Measurements from ENCODE around the gene KCNK15. TPM values are rescaled to one million over a fixed set of nuclear protein-coding genes. Genes with fewer than 3 reads are reported as not detected.

KCNK15 gene
- total and polyA plus RNA-seq, 3 experiments from 2014 or later = 0.09 to 0.15 TPM; not detected in 1

DNA sequence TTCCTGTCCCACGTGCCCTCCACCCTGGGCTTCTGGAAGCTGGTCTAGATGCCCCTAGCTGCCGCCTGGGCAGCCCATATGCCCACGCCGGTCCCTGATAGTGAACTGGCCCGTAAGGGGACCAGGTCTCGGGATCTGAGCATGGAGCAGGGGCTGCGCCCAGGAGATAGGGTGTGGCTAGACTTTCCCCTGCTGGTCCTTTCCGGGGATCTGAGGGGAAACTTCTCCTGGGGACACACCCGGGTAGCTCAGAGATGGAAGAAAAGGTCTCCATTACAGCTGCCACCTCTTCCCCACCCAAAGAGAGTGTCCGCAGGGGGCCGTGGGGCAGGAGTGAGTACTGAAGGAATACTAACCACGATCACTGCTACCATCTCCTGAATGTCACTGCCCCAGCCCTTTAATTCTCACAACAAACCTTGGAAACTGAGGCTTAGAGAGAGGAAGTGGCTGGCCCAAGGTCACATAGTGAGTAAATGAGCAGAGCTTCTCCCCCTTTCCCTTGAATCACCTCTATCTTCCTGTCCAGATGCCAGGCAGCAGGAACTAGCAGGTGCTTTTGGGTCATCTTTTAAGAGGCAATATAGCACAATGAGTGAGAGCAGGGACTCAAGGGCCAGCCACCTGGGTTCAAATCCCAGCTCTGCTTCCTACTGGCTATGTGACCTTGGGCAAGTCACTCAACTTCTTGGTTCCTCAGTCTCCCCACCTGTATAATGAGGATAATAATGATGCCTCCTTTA lies 42.3 kb upstream of the KCNK15 start:
- CTCF ChIA-PET = interaction anchor here (1.1 to 1.5 kb wide), 2 partner anchors 18 to 20 kb away, joined by 3 to 5 read pairs; no protein-coding TSS in a partner anchor
- Mint-ChIP-seq H3K4me1 (no peaks in the 10 kb centered on the region), H3K9me3 (no peaks in the 10 kb centered on the region), H3K27ac (no peak overlapping the region), H3K27me3 (peaks cover 4 to 13% of the 10 kb centered on the region in 2 donors), H3K4me3 (no peak overlapping the region), H3K36me3 (no peaks in the 10 kb centered on the region)
- no peak overlapping the region for H3K4me3 ChIP-seq (ENCODE audit: low read length)
- no peaks in the 10 kb centered on the region for H3K4me1 ChIP-seq (ENCODE audit: insufficient read depth, low read length)
- POLR2A ChIA-PET = no interaction called here
- DNase-seq = no peak
- H3K27me3 ChIP-seq (ENCODE audit: insufficient read depth, low read length, poor library complexity, severe bottlenecking) = no peaks in the 10 kb centered on the region
- H3K27ac ChIP-seq (ENCODE audit: low read depth, low read length) = no peak overlapping the region
- H3K36me3 ChIP-seq (ENCODE audit: insufficient read depth, low read length) = no peaks in the 10 kb centered on the region
- no peaks in the 10 kb centered on the region for H3K9me3 ChIP-seq (ENCODE audit: low read length)

DNA sequence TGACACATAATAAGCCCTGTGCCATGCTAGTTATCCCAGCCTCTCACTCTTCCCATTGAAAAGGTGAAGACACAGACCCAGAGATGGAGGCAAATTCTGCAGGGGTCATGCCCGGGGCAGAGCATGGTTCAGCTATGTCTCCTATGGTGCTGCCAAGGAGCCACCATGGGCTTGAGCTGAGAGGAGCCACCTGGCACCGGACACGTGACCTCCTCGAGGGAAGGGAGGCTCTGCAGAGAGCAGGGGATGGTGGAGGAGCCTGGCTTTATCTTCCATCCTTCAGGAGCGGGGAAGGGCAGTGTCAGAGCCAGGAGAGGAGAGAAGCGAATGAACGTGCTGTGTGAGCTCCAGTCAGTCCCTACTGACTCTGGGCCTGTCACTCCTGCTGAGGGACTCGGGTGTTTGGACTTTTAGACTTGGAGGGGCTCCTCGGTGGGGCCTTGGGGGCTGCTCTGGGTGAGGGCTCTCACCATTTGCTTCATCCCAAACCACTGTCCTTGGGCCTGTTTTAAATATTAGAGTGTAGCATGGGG lies 41.6 kb upstream of the KCNK15 start:
- DNase-seq = no peak
- Mint-ChIP-seq H3K4me1 (no peaks in the 10 kb centered on the region), H3K36me3 (no peaks in the 10 kb centered on the region), H3K4me3 (no peak overlapping the region), H3K27ac (no peak overlapping the region), H3K9me3 (no peaks in the 10 kb centered on the region), H3K27me3 (peaks cover 4 to 13% of the 10 kb centered on the region in 2 donors)
- Histone ChIP-seq H3K27ac (ENCODE audit: low read depth, low read length) (no peak overlapping the region), H3K4me3 (ENCODE audit: low read length) (no peak overlapping the region), H3K4me1 (ENCODE audit: insufficient read depth, low read length) (no peaks in the 10 kb centered on the region), H3K27me3 (ENCODE audit: insufficient read depth, low read length, poor library complexity, severe bottlenecking) (no peaks in the 10 kb centered on the region), H3K36me3 (ENCODE audit: insufficient read depth, low read length) (no peaks in the 10 kb centered on the region), H3K9me3 (ENCODE audit: low read length) (no peaks in the 10 kb centered on the region)
- ChIA-PET POLR2A (no interaction called here), CTCF (interaction anchor here (1.1 to 1.5 kb wide), 2 partner anchors 19 to 21 kb away, joined by 3 to 5 read pairs; no protein-coding TSS in a partner anchor)

DNA sequence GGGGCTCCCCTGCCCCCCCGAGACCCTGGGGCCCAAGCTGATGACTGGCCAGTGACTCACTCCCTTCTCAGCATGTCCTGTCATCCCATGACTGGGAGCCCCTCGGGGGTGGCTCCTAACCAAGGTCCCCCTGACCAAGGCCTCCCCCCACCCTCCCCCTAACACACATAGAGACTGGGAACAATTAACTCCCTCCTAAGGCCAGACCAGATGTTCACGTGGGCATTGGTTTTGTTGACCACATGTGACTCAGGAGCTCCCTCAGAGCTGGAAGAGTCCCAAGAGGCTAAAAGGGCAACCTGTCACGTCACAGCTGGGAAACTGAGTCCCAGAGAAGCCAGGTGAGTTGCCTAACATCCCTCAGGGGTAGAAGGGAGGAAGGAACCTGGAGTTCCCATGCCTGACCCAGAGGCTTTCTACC lies 41.1 kb upstream of the KCNK15 start:
- no peaks in the 10 kb centered on the region for H3K27me3 ChIP-seq (ENCODE audit: insufficient read depth, low read length, poor library complexity, severe bottlenecking)
- no peaks in the 10 kb centered on the region for H3K9me3 Mint-ChIP-seq
- no peaks in the 10 kb centered on the region for H3K4me1 ChIP-seq (ENCODE audit: insufficient read depth, low read length)
- H3K27me3 Mint-ChIP-seq = peaks cover 4 to 13% of the 10 kb centered on the region in 2 donors
- H3K36me3 ChIP-seq (ENCODE audit: insufficient read depth, low read length) = no peaks in the 10 kb centered on the region
- CTCF ChIA-PET = interaction anchor here (1.5 to 2.4 kb wide), 2 partner anchors 19 to 21 kb away, joined by 5 to 7 read pairs; no protein-coding TSS in a partner anchor
- H3K9me3 ChIP-seq (ENCODE audit: low read length) = no peaks in the 10 kb centered on the region
- DNase-seq = no peak
- no peak overlapping the region for H3K4me3 Mint-ChIP-seq
- H3K4me3 ChIP-seq (ENCODE audit: low read length) = no peak overlapping the region
- no peaks in the 10 kb centered on the region for H3K36me3 Mint-ChIP-seq
- POLR2A ChIA-PET = no interaction called here
- H3K27ac ChIP-seq (ENCODE audit: low read depth, low read length) = no peak overlapping the region
- peak overlapping the region in 1 of 8 donors; percentile 35 for H3K27ac Mint-ChIP-seq
- H3K4me1 Mint-ChIP-seq = no peaks in the 10 kb centered on the region

DNA sequence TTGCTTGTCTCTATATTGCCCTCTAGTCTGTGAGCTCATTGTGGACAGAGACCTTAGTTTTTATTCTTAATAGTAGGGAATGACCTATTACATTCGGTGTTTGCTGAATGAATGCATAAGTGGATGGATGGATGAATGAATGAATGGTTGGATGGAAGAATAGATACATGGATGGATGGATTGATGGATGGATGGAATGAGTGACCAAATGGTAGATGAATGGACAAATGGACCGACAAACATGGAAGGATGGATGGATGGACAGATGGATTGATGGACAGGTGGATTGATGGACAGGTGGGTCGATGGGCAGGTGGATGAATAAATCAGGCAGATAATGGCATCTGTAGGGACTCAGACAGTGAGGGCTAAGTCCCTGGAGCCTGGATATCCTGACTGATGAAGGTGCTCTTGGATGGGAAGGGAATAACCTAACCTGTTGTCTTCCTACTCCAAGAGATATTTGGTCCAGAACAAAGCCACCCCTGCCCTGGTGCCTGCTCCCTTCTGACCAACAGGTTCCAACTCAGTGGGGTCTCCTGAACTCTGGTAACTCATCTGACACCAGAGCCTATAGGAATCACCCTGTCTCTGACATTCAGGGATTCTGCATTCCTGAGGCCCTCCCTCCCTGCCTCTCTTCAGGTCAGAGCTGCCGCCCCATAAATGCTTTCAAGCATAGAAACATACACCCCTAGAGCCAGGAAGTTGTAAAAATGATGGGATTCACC lies 40.1 kb upstream of the KCNK15 start:
- no peak overlapping the region for H3K4me3 ChIP-seq (ENCODE audit: low read length)
- H3K36me3 ChIP-seq (ENCODE audit: insufficient read depth, low read length) = no peaks in the 10 kb centered on the region
- POLR2A ChIA-PET = no interaction called here
- no peaks in the 10 kb centered on the region for H3K4me1 ChIP-seq (ENCODE audit: insufficient read depth, low read length)
- Mint-ChIP-seq H3K9me3 (no peaks in the 10 kb centered on the region), H3K4me3 (no peak overlapping the region), H3K27ac (no peak overlapping the region), H3K4me1 (no peaks in the 10 kb centered on the region), H3K36me3 (no peaks in the 10 kb centered on the region), H3K27me3 (peaks cover 4 to 13% of the 10 kb centered on the region in 2 donors)
- no peak for DNase-seq
- H3K9me3 ChIP-seq (ENCODE audit: low read length) = no peaks in the 10 kb centered on the region
- H3K27me3 ChIP-seq (ENCODE audit: insufficient read depth, low read length, poor library complexity, severe bottlenecking) = no peaks in the 10 kb centered on the region
- no peak overlapping the region for H3K27ac ChIP-seq (ENCODE audit: low read depth, low read length)
- CTCF ChIA-PET = interaction anchor here (2.4 kb wide), 1 partner anchor 20 kb away, joined by 7 read pairs; no protein-coding TSS in a partner anchor

DNA sequence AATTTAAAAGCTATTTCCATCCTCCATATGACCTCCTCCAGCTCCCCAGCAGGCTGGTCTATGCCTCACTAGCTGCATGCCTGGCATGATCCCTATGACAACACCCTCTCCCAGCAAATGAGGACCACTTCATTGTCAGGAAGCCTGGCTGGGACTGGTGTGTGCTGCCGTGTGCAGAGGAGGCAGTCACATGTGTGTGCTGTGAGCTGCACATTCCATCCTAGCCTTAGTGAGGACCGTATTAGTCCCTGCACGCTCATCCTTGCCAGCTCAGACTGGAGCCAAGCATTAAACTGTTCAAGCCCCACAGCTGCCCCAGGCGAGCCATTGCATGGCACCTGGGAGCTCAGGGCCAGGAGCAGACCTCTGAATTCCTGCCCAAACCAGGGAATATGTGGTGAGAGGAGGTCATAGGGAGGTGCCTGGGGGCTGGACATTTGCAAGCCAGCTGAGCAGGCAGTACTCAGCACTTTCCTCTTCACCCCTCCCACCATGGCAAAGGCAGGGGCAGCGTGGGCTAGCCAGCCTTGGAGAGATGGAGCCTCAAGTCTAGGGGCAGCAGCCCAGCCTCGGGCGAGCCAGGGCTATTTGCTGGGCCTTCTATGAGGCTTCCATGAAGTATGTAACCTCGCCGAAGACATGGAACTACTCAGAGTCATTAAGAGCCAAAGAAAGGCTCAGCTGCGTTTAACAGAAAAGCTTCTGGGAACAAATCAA lies 39.2 kb upstream of the KCNK15 start:
- no peaks in the 10 kb centered on the region for H3K36me3 Mint-ChIP-seq

DNA sequence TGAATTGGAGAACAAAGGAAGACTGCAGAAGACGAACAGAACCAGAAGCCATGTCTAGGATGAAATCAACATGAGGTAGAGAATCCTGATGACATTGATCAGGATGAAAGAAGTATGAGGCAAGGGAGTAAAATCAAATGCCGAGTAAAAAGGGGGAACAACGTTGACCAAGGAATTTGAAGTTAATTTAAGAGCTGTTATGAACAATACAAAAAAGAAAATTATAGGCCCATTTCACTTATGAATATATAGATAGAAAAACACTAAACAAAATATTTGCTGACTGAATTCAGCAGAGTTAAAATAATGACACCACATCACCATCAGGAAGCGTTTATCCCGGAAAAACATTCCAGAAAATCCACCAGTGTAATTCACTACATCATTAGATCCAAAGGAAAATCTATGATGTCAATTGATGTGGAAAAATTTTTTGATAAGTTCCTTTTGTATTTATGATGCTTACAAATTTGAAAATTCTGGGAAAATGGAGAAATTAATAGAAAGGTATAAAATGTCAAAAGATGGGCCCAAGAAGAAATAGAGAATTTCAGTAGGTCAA lies 38.6 kb upstream of the KCNK15 start:
- Mint-ChIP-seq H3K9me3 (no peaks in the 10 kb centered on the region), H3K27me3 (peaks cover 0 to 18% of the 10 kb centered on the region in 2 donors), H3K4me3 (no peak overlapping the region), H3K36me3 (no peaks in the 10 kb centered on the region), H3K4me1 (no peaks in the 10 kb centered on the region), H3K27ac (no peak overlapping the region)
- Histone ChIP-seq H3K4me1 (ENCODE audit: insufficient read depth, low read length) (no peaks in the 10 kb centered on the region), H3K27me3 (ENCODE audit: insufficient read depth, low read length, poor library complexity, severe bottlenecking) (no peaks in the 10 kb centered on the region), H3K36me3 (ENCODE audit: insufficient read depth, low read length) (no peaks in the 10 kb centered on the region), H3K9me3 (ENCODE audit: low read length) (no peaks in the 10 kb centered on the region), H3K4me3 (ENCODE audit: low read length) (no peak overlapping the region), H3K27ac (ENCODE audit: low read depth, low read length) (no peak overlapping the region)
- no peak for DNase-seq
- ChIA-PET CTCF (interaction anchor here (2.4 kb wide), 1 partner anchor 22 kb away, joined by 7 read pairs; no protein-coding TSS in a partner anchor), POLR2A (no interaction called here)

More for the DNA sequence above, 39.2 kb upstream of the KCNK15 start:
- no peak overlapping the region for H3K4me3 ChIP-seq (ENCODE audit: low read length)
- H3K27me3 Mint-ChIP-seq = peaks cover 4 to 15% of the 10 kb centered on the region in 2 donors
- no peaks in the 10 kb centered on the region for H3K4me1 Mint-ChIP-seq
- H3K4me3 Mint-ChIP-seq = no peak overlapping the region
- POLR2A ChIA-PET = no interaction called here
- H3K9me3 Mint-ChIP-seq = no peaks in the 10 kb centered on the region
- no peak overlapping the region for H3K27ac ChIP-seq (ENCODE audit: low read depth, low read length)
- no peak overlapping the region for H3K27ac Mint-ChIP-seq
- no peak for DNase-seq
- H3K27me3 ChIP-seq (ENCODE audit: insufficient read depth, low read length, poor library complexity, severe bottlenecking) = no peaks in the 10 kb centered on the region
- CTCF ChIA-PET = interaction anchor here (2.4 kb wide), 1 partner anchor 21 kb away, joined by 7 read pairs; no protein-coding TSS in a partner anchor
- no peaks in the 10 kb centered on the region for H3K4me1 ChIP-seq (ENCODE audit: insufficient read depth, low read length)
- no peaks in the 10 kb centered on the region for H3K9me3 ChIP-seq (ENCODE audit: low read length)
- H3K36me3 ChIP-seq (ENCODE audit: insufficient read depth, low read length) = no peaks in the 10 kb centered on the region

DNA sequence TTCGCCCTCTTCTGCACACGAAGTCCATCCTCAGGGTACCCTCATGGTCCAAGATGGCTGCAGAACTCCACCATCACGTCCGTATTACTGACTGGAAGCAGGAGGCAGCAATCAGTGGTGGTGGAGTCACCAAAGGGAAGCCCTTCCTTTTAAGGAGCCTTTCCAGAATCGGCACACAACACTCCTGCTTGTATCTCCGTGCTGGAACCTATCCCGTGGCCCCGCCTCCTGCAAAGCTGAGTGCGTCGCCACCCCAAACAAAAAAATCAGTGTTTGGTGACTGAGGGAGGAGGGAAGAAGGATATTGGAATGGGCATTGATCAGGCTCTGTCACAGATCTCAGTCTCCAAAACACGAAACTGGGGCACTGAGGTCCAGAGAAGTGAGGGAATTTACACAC lies 36.3 kb upstream of the KCNK15 start:
- Mint-ChIP-seq H3K27me3 (peaks cover 0 to 16% of the 10 kb centered on the region in 2 donors), H3K4me3 (no peak overlapping the region), H3K36me3 (no peaks in the 10 kb centered on the region), H3K9me3 (no peaks in the 10 kb centered on the region), H3K27ac (no peak overlapping the region), H3K4me1 (no peaks in the 10 kb centered on the region)
- Histone ChIP-seq H3K36me3 (ENCODE audit: insufficient read depth, low read length) (no peaks in the 10 kb centered on the region), H3K27ac (ENCODE audit: low read depth, low read length) (no peak overlapping the region), H3K4me3 (ENCODE audit: low read length) (no peak overlapping the region), H3K27me3 (ENCODE audit: insufficient read depth, low read length, poor library complexity, severe bottlenecking) (no peaks in the 10 kb centered on the region), H3K4me1 (ENCODE audit: insufficient read depth, low read length) (no peaks in the 10 kb centered on the region), H3K9me3 (ENCODE audit: low read length) (no peaks in the 10 kb centered on the region)
- ChIA-PET CTCF (no interaction called here), POLR2A (no interaction called here)
- no peak for DNase-seq
